ENCODE data around the gene TUBE1. TPM values are rescaled to one million over a fixed set of nuclear protein-coding genes. Genes with fewer than 3 reads are reported as not detected.
"Not testable (repeated sequence)": the region's sequence is repeated elsewhere in the genome, so short reads cannot be mapped to it uniquely, and the experiment has no call there.

TUBE1 gene
- polyA plus RNA-seq, 1 experiment = 24.3 TPM

- Histone ChIP-seq H3K9me3 (ENCODE audit: control insufficient read depth, insufficient read depth, low read length) (no peaks in the 10 kb centered on the region; the same call in 1 of the 2 replicates), H3K27ac (ENCODE audit: low read depth, low read length) (no peak overlapping the region), H3K4me3 (ENCODE audit: low read depth, low read length) (no peak overlapping the region), H3K27me3 (ENCODE audit: control insufficient read depth, insufficient read depth, low read length) (no peaks in the 10 kb centered on the region)
- no peak for DNase-seq (ENCODE audit: low read depth, low spot score)
- no peak for TF ChIP-seq CTCF (IDR thresholded peaks at IDR 0.05; ENCODE audit: low read depth, low read length)
- POLR2A ChIA-PET = no interaction called here
- CTCF ChIA-PET = interaction anchor here (0.6 kb wide), 1 partner anchor 470 kb away, joined by 10 read pairs; no protein-coding TSS in a partner anchor
Observed at GRCh38 chr6:112049026-112049799, 38.1 kb downstream of the TUBE1 start.

DNA sequence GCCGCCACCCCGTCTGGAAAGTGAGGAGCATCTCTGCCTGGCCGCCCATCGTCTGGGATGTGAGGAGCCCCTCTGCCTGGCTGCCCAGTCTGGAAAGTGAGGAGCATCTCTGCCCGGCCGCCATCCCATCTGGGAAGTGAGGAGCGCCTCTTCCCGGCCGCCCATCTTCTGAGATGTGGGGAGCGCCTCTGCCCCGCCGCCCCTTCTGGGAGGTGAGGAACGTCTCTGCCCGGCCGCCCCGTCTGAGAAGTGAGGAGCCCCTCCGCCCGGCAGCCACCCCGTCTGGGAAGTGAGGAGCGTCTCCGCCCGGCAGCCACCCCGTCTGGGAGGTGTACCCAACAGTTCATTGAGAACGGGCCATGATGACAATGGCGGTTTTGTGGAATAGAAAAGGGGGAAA, 39.8 kb downstream of the TUBE1 start:
- CTCF ChIA-PET; H3K27me3 ChIP-seq (ENCODE audit: control insufficient read depth, insufficient read depth, low read length); H3K27ac ChIP-seq (ENCODE audit: low read depth, low read length); POLR2A ChIA-PET; H3K4me3 ChIP-seq (ENCODE audit: low read depth, low read length); DNase-seq (ENCODE audit: low read depth, low spot score); H3K9me3 ChIP-seq (ENCODE audit: control insufficient read depth, insufficient read depth, low read length): not testable (repeated sequence)

- H3K9me3 ChIP-seq (ENCODE audit: control insufficient read depth, insufficient read depth, low read length) = no peaks in the 10 kb centered on the region; the same call in 1 of the 2 replicates
- H3K4me3 ChIP-seq (ENCODE audit: low read depth, low read length) = no peak overlapping the region
- ChIA-PET POLR2A (no interaction called here), CTCF (interaction anchor here (0.6 to 9.2 kb wide), 10 partner anchors 10 to 987 kb away, joined by 3 to 175 read pairs (median 4); a partner anchor contains a TSS)
- no peak for TF ChIP-seq CTCF (IDR thresholded peaks at IDR 0.05; ENCODE audit: low read depth, low read length)
- DNase-seq (ENCODE audit: low read depth, low spot score) = peak; percentile 67
- no peaks in the 10 kb centered on the region for H3K27me3 ChIP-seq (ENCODE audit: control insufficient read depth, insufficient read depth, low read length)
- H3K27ac ChIP-seq (ENCODE audit: low read depth, low read length) = peak overlapping the region; percentile 41
Observed at GRCh38 chr6:112044856-112045255, 42.4 kb downstream of the TUBE1 start.

DNA sequence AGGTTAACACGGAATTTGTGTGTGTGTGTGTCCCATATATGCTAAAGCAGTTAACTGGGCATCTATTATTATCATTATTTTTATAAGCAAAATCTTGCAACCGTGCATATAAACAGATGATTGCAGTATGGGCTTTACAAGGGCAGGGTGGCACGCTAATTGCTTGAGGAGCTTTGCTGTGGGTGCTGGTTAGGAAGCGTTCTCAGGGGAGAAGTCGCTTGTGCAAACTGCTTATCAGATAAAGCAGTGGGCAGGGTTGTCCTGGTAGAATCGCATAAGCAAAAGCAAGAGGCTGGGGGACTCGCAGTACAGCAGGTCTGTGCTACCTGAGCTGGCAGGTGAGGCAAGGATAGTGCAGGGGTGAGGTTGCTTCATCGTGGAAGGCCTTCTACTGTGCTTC, 43.1 kb downstream of the TUBE1 start:
- no peaks in the 10 kb centered on the region; the same call in 1 of the 2 replicates for H3K9me3 ChIP-seq (ENCODE audit: control insufficient read depth, insufficient read depth, low read length)
- no peak overlapping the region for H3K4me3 ChIP-seq (ENCODE audit: low read depth, low read length)
- peak overlapping the region; percentile 23 for H3K27ac ChIP-seq (ENCODE audit: low read depth, low read length)
- H3K27me3 ChIP-seq (ENCODE audit: control insufficient read depth, insufficient read depth, low read length) = no peaks in the 10 kb centered on the region
- DNase-seq (ENCODE audit: low read depth, low spot score) = no peak
- POLR2A ChIA-PET = no interaction called here
- no peak for TF ChIP-seq CTCF (IDR thresholded peaks at IDR 0.05; ENCODE audit: low read depth, low read length)
- CTCF ChIA-PET = interaction anchor here (0.6 to 9.2 kb wide), 11 partner anchors 11 to 987 kb away, joined by 3 to 175 read pairs (median 4); a partner anchor contains a TSS

DNA sequence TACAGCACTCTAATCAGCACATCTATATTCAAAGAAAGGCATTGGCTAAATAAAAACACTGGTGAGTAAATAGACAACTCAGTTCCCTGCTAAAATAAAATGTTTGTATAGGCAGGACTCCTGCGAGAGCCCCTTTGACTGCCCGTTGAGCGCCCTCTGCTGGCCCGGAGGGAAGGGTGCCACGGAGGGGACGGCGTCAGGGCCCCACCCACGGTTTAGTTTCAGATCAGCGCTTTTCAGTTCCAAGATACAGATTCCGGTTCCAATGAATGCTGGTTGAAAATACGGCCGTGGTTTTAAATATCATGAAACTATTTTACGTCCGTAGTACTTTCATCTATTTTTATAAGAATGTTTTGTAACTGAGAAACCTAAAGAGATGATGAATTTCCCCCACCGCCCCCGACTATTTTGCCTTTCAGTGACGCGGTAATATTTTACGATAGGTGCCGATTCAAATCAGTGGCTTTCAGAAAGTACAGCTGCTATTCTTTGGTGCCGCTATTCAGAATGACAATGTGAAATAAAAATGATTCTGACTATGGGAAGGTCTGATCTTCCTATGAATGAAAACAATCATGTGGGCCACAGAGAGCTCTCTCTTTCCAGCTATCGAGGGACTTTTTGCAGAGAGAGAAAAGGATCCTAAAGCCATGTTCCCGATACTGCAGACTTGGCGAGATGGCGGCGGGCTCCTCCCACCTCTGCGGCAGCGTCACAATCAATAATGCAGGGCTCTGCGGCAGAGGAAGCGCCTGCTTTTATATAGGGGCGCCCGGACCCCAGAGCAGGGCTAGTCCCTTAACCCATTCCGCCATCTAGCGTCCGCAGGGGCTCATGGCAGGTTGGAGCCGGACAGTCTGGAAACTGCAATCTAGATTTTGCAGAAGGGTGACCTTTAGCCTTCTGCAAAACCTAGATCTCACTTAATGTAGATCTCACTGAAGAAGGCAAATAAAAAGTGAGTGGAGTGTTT, 44.0 kb downstream of the TUBE1 start:
- H3K9me3 ChIP-seq (ENCODE audit: control insufficient read depth, insufficient read depth, low read length) = no peaks in the 10 kb centered on the region; the same call in 1 of the 2 replicates
- H3K4me3 ChIP-seq (ENCODE audit: low read depth, low read length) = peak overlapping the region; percentile 70
- POLR2A ChIA-PET = interaction anchor here (0.7 to 0.8 kb wide), 2 partner anchors 193 to 331 kb away, joined by 3 to 10 read pairs; no protein-coding TSS in a partner anchor
- CTCF ChIA-PET = interaction anchor here (0.6 to 9.2 kb wide), 74 partner anchors 8 to 1032 kb away, joined by 3 to 175 read pairs (median 4); partner anchors contain the start of genes FAM229B, FYN and TUBE1
- peak; percentile 84 for DNase-seq (ENCODE audit: low read depth, low spot score)
- TF ChIP-seq CTCF (IDR thresholded peaks at IDR 0.05; ENCODE audit: low read depth, low read length) = peak; percentile 98
- no peaks in the 10 kb centered on the region for H3K27me3 ChIP-seq (ENCODE audit: control insufficient read depth, insufficient read depth, low read length)
- H3K27ac ChIP-seq (ENCODE audit: low read depth, low read length) = peak overlapping the region; percentile 74
